CD4-positive, alpha-beta memory T cell (primary cell): ENCODE data around the gene CAMKMT. TPM values are rescaled to one million over a fixed set of nuclear protein-coding genes. Genes with fewer than 3 reads are reported as not detected.
"Not testable (repeated sequence)": the region's sequence is repeated elsewhere in the genome, so short reads cannot be mapped to it uniquely, and the experiment has no call there.

ENCODE experiments used
- CTCF ChIA-PET: fragments of 350-600 bp; sonication (Branson Sonifier 250); formaldehyde crosslinking; loops from one replicate; lab custom pipeline; 2021; ENCODE audit warnings: inconsistent platforms; ENCODE audit not compliant: partially characterized antibody; lab: Charles Lee
- POLR2A ChIA-PET: fragments of 350-600 bp; sonication (Branson Sonifier 250); formaldehyde crosslinking; loops from one replicate; lab custom pipeline; 2021; ENCODE audit not compliant: partially characterized antibody; lab: Charles Lee
- DNase-seq, 5 donors: peaks; one replicate each; pipeline versions ENCODE4 v3.0.0 to v3.0.0-alpha.2; 2020 to 2022; ENCODE audit warnings: mixed read lengths in 1 of 5
- H3K27ac ChIP-seq: one replicate; pipeline ENCODE4 v1.7.0; 2013; ENCODE audit warnings: low read depth, low read length
- H3K27me3 ChIP-seq: 2 replicates; pipeline ENCODE4 v1.7.0; 2013; ENCODE audit warnings: mild to moderate bottlenecking, low read length, moderate library complexity; ENCODE audit not compliant: insufficient read depth
- H3K36me3 ChIP-seq: 2 replicates; pipeline ENCODE4 v1.7.0; 2013; ENCODE audit warnings: mild to moderate bottlenecking, low read length, moderate library complexity; ENCODE audit not compliant: insufficient read depth
- H3K4me1 ChIP-seq: 2 replicates; pipeline ENCODE4 v1.7.0; 2013; ENCODE audit warnings: mild to moderate bottlenecking, low read length, moderate library complexity; ENCODE audit not compliant: insufficient read depth
- H3K4me3 ChIP-seq, 2 donors: one replicate each; pipeline ENCODE4 v1.7.0; 2013; ENCODE audit warnings: low read length in 2 of 2, mild to moderate bottlenecking in 1 of 2
- H3K9me3 ChIP-seq, 2 donors: one replicate each; pipeline ENCODE4 v1.7.0; 2013; ENCODE audit warnings: low read length in 2 of 2, control low read depth in 1 of 2; ENCODE audit not compliant: control insufficient read depth in 1 of 2
- H3K27ac Mint-ChIP-seq, 7 donors: one replicate each; pipeline ENCODE4 v1.8.0; 2020 to 2021; ENCODE audit warnings: mixed read lengths in 7 of 7, mild to moderate bottlenecking in 6 of 7, inconsistent platforms in 3 of 7, moderate library complexity in 3 of 7
- H3K27me3 Mint-ChIP-seq, 2 donors: one replicate each; pipeline ENCODE4 v1.8.0; 2020 to 2021; ENCODE audit warnings: mixed read lengths in 2 of 2
- H3K36me3 Mint-ChIP-seq, 2 donors: one replicate each; pipeline ENCODE4 v1.8.0; 2020 to 2021; ENCODE audit warnings: mixed read lengths in 2 of 2, inconsistent platforms in 1 of 2, mild to moderate bottlenecking in 1 of 2
- H3K4me1 Mint-ChIP-seq, 4 donors: one replicate each; pipeline ENCODE4 v1.8.0; 2020 to 2021; ENCODE audit warnings: mixed read lengths in 4 of 4, mild to moderate bottlenecking in 1 of 4
- H3K4me3 Mint-ChIP-seq, 8 donors: one replicate each; pipeline ENCODE4 v1.8.0; 2020 to 2021; ENCODE audit warnings: mixed read lengths in 8 of 8, mild to moderate bottlenecking in 7 of 8, moderate library complexity in 6 of 8, inconsistent platforms in 3 of 8
- H3K9me3 Mint-ChIP-seq, 8 donors: one replicate each; pipeline ENCODE4 v1.8.0; 2020 to 2021; ENCODE audit warnings: mixed read lengths in 8 of 8, mild to moderate bottlenecking in 5 of 8, inconsistent platforms in 3 of 8, moderate library complexity in 1 of 8
- intact Hi-C: fragments of 100-400 bp; cut with micrococcal nuclease; formaldehyde crosslinking; loops from one replicate; pipeline ENCODE4 v1.15.1; 2023
- polyA plus RNA-seq, 2 donors: library from polyadenylated mRNA; unstranded; fragments of 300-500 nt; fragmentation: Illumina TruSeq; gene quantifications; one replicate each; pipeline ENCODE4 v1.2.3, GENCODE V29; 2021
- total RNA-seq, 2 experiments: library from RNA; stranded (reverse); gene quantifications; one replicate each; pipeline ENCODE4 v1.2.3, GENCODE V29; 2021

CAMKMT gene
- total and polyA plus RNA-seq, 4 experiments from 2014 or later, result 9.3 to 19.7 (median 15.7) TPM

DNA sequence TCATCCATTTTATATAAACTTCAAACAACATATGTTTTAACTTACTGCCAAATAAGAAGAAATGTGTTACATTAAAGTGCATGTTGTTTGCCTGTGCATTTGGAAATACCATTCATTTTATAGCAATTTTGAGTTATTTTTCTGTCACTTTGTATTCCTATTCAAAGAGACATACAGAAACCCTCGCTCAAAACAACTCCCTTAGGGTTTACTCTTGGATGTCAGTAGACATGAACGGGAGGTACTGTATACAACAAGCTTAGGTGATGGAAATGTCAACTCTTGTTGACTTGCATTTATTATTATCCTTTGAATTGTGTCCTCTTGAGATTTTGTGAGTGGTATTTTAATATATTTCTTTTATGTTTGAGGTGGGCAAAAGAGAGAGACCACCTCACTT is 132.3 kb downstream of the CAMKMT start:
- no peaks in the 10 kb centered on the region for H3K4me1 Mint-ChIP-seq
- H3K27ac Mint-ChIP-seq, result peak overlapping the region in 1 of 7 donors; percentile 15
- DNase-seq, result no peak
- peaks cover 0 to 7% of the 10 kb centered on the region in 2 donors for H3K36me3 Mint-ChIP-seq
- H3K4me3 ChIP-seq, result no peak overlapping the region
- no peaks in the 10 kb centered on the region for H3K36me3 ChIP-seq
- H3K27me3 ChIP-seq, result no peaks in the 10 kb centered on the region
- CTCF ChIA-PET, result no interaction called here
- no peak overlapping the region for H3K27ac ChIP-seq
- intact Hi-C loops, result no loop called here
- no peak overlapping the region for H3K4me3 Mint-ChIP-seq
- H3K27me3 Mint-ChIP-seq, result no peaks in the 10 kb centered on the region
- H3K9me3 ChIP-seq, result no peaks in the 10 kb centered on the region
- no peaks in the 10 kb centered on the region for H3K9me3 Mint-ChIP-seq
- no peaks in the 10 kb centered on the region for H3K4me1 ChIP-seq
- POLR2A ChIA-PET, result no interaction called here

DNA sequence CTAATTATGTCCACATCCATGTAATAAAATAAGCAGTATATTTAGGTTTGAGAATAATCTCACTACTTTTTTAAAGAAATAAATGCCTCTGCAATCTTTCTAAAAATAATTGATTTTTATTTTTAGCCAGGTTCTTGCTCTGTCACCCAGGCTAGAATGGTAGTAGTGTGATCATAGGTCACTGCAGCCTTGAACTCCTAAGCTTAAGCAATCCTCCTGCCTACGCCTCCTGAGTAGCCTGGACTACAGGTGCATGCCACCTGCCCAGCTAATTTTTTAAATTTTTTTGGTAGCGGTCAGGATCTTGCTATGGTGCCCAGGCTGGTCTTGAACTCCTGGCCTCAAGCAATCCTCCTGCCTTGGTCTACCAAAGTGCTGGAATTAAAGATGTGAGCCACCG is 133.3 kb downstream of the CAMKMT start:
- intact Hi-C loops, result no loop called here
- H3K4me3 ChIP-seq, result no peak overlapping the region
- no peak overlapping the region for H3K27ac Mint-ChIP-seq
- no peaks in the 10 kb centered on the region for H3K4me1 Mint-ChIP-seq
- no peak for DNase-seq
- H3K36me3 Mint-ChIP-seq, result peaks cover 0 to 7% of the 10 kb centered on the region in 2 donors
- no peak overlapping the region for H3K27ac ChIP-seq
- ChIA-PET CTCF (no interaction called here), POLR2A (no interaction called here)
- no peaks in the 10 kb centered on the region for H3K27me3 ChIP-seq
- H3K36me3 ChIP-seq, result no peaks in the 10 kb centered on the region
- H3K9me3 ChIP-seq, result no peaks in the 10 kb centered on the region
- H3K4me3 Mint-ChIP-seq, result no peak overlapping the region
- H3K4me1 ChIP-seq, result no peaks in the 10 kb centered on the region
- no peaks in the 10 kb centered on the region for H3K9me3 Mint-ChIP-seq
- no peaks in the 10 kb centered on the region for H3K27me3 Mint-ChIP-seq

DNA sequence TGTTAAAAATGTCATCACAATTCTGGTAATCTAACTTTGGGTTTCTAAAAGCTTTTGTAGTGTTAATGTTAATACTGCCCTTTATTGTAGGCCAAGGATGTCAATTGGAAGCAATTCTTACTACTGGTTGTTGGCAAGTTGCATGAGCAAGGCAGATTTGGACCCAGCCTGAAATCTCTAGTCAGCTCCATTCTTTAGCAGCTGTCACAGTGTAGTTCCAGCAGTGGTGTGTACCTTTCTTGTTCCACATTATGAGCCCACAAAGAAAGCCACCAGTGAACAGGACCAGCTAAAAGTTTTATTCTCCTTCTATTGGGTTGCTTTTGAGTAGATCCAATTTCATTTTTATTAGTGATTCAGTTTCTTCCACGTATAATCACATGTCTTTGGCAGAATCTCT is 133.8 kb downstream of the CAMKMT start:
- Mint-ChIP-seq H3K27me3 (no peaks in the 10 kb centered on the region), H3K27ac (no peak overlapping the region), H3K9me3 (no peaks in the 10 kb centered on the region), H3K36me3 (peaks cover 0 to 6% of the 10 kb centered on the region in 2 donors), H3K4me1 (no peaks in the 10 kb centered on the region), H3K4me3 (no peak overlapping the region)
- no peaks in the 10 kb centered on the region for H3K36me3 ChIP-seq
- intact Hi-C loops, result no loop called here
- ChIA-PET CTCF (no interaction called here), POLR2A (no interaction called here)
- H3K27ac ChIP-seq, result no peak overlapping the region
- no peak overlapping the region for H3K4me3 ChIP-seq
- DNase-seq, result no peak
- no peaks in the 10 kb centered on the region for H3K4me1 ChIP-seq
- no peaks in the 10 kb centered on the region for H3K9me3 ChIP-seq
- H3K27me3 ChIP-seq, result no peaks in the 10 kb centered on the region

GRCh38 chr2:44496130-44496529 is 134.4 kb downstream of the CAMKMT start:
- Histone ChIP-seq H3K36me3 (no peaks in the 10 kb centered on the region), H3K27me3 (no peaks in the 10 kb centered on the region), H3K4me3 (no peak overlapping the region), H3K9me3 (no peaks in the 10 kb centered on the region), H3K4me1 (no peaks in the 10 kb centered on the region), H3K27ac (no peak overlapping the region)
- H3K27ac Mint-ChIP-seq, result no peak overlapping the region
- intact Hi-C loops, result no loop called here
- no peak overlapping the region for H3K4me3 Mint-ChIP-seq
- H3K9me3 Mint-ChIP-seq, result no peaks in the 10 kb centered on the region
- CTCF ChIA-PET, result no interaction called here
- POLR2A ChIA-PET, result no interaction called here
- H3K4me1 Mint-ChIP-seq, result no peaks in the 10 kb centered on the region
- no peak for DNase-seq
- H3K27me3 Mint-ChIP-seq, result no peaks in the 10 kb centered on the region
- H3K36me3 Mint-ChIP-seq, result peaks cover 0 to 3% of the 10 kb centered on the region in 2 donors

DNA sequence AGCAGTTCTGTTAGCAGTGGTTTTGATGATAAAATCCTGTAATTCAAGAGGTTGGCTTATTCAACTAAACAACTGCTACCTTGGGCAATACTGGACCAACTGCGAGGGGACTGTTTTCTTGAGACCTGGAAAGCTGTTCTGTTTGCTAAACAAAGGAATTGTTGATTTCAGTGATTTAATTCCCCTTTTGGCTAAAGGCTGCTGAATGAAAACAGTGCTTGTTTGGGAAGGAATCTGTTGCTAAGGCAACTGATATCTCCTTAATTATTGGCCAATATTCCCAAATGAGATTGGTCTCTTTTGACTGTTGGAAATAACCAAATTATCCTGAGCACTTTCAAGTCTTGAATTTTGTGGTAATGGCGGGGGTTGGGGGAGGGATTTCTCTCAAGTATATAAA is 136.8 kb downstream of the CAMKMT start:
- no peaks in the 10 kb centered on the region for H3K9me3 Mint-ChIP-seq
- H3K4me3 Mint-ChIP-seq, result no peak overlapping the region
- H3K36me3 Mint-ChIP-seq, result peaks cover 0 to 11% of the 10 kb centered on the region in 2 donors
- no peak for DNase-seq
- no peaks in the 10 kb centered on the region for H3K4me1 Mint-ChIP-seq
- intact Hi-C loops, result no loop called here
- CTCF ChIA-PET, result interaction anchor here (1.6 kb wide), 1 partner anchor 19 kb away, joined by 8 read pairs; no protein-coding TSS in a partner anchor
- H3K4me3 ChIP-seq, result no peak overlapping the region
- no peaks in the 10 kb centered on the region for H3K9me3 ChIP-seq
- no peaks in the 10 kb centered on the region for H3K27me3 ChIP-seq
- H3K27ac Mint-ChIP-seq, result no peak overlapping the region
- H3K4me1 ChIP-seq, result no peaks in the 10 kb centered on the region
- no peaks in the 10 kb centered on the region for H3K27me3 Mint-ChIP-seq
- POLR2A ChIA-PET, result no interaction called here
- no peaks in the 10 kb centered on the region for H3K36me3 ChIP-seq
- no peak overlapping the region for H3K27ac ChIP-seq

- H3K4me3 Mint-ChIP-seq, POLR2A ChIA-PET, H3K9me3 Mint-ChIP-seq, H3K27me3 ChIP-seq, H3K27me3 Mint-ChIP-seq, H3K9me3 ChIP-seq, H3K36me3 ChIP-seq, intact Hi-C loops, H3K4me3 ChIP-seq, DNase-seq, H3K27ac ChIP-seq, H3K4me1 ChIP-seq, H3K27ac Mint-ChIP-seq, H3K4me1 Mint-ChIP-seq: not testable (repeated sequence)
- CTCF ChIA-PET, result interaction anchor here (0.9 to 1.6 kb wide), 2 partner anchors 11 to 26 kb away, joined by 4 read pairs; no protein-coding TSS in a partner anchor
- H3K36me3 Mint-ChIP-seq, result peaks cover 10 to 19% of the 10 kb centered on the region in 2 donors
Measured at GRCh38 chr2:44505664-44506063, 143.9 kb downstream of the CAMKMT start.

- no peaks in the 10 kb centered on the region for H3K4me1 ChIP-seq
- H3K27ac Mint-ChIP-seq, result no peak overlapping the region
- no peaks in the 10 kb centered on the region for H3K9me3 ChIP-seq
- H3K9me3 Mint-ChIP-seq, result peaks cover 0 to 2% (median 0%) of the 10 kb centered on the region in 8 donors
- no peak overlapping the region for H3K27ac ChIP-seq
- H3K27me3 Mint-ChIP-seq, result no peaks in the 10 kb centered on the region
- peaks cover 7 to 16% of the 10 kb centered on the region in 2 donors for H3K36me3 Mint-ChIP-seq
- H3K4me3 ChIP-seq, result no peak overlapping the region
- intact Hi-C loops, result no loop called here
- CTCF ChIA-PET, result no interaction called here
- no peaks in the 10 kb centered on the region for H3K36me3 ChIP-seq
- H3K4me3 Mint-ChIP-seq, result no peak overlapping the region
- peaks cover 0 to 3% (median 0%) of the 10 kb centered on the region in 4 donors for H3K4me1 Mint-ChIP-seq
- POLR2A ChIA-PET, result no interaction called here
- no peaks in the 10 kb centered on the region for H3K27me3 ChIP-seq
- DNase-seq, result no peak
Measured at GRCh38 chr2:44510246-44510645, 148.5 kb downstream of the CAMKMT start.

- Histone ChIP-seq H3K4me1 (no peaks in the 10 kb centered on the region), H3K4me3 (no peak overlapping the region), H3K27me3 (no peaks in the 10 kb centered on the region), H3K36me3 (no peaks in the 10 kb centered on the region), H3K9me3 (no peaks in the 10 kb centered on the region), H3K27ac (no peak overlapping the region)
- Mint-ChIP-seq H3K36me3 (peaks cover 8 to 26% of the 10 kb centered on the region in 2 donors), H3K4me1 (peaks cover 0 to 3% (median 0%) of the 10 kb centered on the region in 4 donors), H3K27ac (no peak overlapping the region), H3K9me3 (peaks cover 0 to 10% (median 4%) of the 10 kb centered on the region in 8 donors), H3K4me3 (no peak overlapping the region), H3K27me3 (no peaks in the 10 kb centered on the region)
- DNase-seq, result no peak
- POLR2A ChIA-PET, result no interaction called here
- intact Hi-C loops, result no loop called here
- CTCF ChIA-PET, result interaction anchor here (0.7 to 2.3 kb wide), 2 partner anchors 9 to 34 kb away, joined by 3 to 4 read pairs; no protein-coding TSS in a partner anchor
Measured at GRCh38 chr2:44515416-44515815, 153.7 kb downstream of the CAMKMT start.
